ENCODE results near the gene IFT172.
A peak's percentile ranks its signal among the peaks of the same experiment; 100 is the strongest.

The IFT172 gene

DNA sequence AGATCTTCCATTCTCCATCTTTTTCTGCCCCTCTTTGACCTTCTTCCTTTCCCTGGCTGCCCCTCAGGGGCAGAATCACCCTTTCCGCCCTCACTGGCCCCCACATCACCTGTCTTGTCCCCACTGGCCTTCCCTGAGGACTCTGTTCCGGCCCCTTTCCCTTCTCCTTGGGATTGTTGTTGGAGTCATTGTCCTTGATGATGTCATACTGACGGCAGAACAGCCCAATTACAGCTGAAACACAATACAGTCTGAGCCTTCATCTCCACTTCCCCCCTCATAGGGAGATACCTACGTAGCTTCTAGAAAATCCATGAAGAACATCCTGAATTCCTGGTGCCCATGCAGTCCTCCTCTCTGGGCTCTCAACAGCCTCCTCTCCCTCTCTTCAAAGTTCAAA, 3.0 kb upstream of the IFT172 start:
- Histone ChIP-seq H3F3A (ENCODE audit: low read depth) (no peaks in the 10 kb centered on the region), H4K20me1 (ENCODE audit: insufficient read depth, low read length, poor library complexity, severe bottlenecking) (no peaks in the 10 kb centered on the region), H3K4me3 (ENCODE audit: low read length, poor library complexity, severe bottlenecking) (no peak overlapping the region), H3K4me1 (ENCODE audit: insufficient read depth, low read length, poor library complexity, severe bottlenecking) (peaks cover 7% of the 10 kb centered on the region), H3K79me2 (ENCODE audit: insufficient read depth, low read length) (no peaks in the 10 kb centered on the region), H3K4me2 (ENCODE audit: low read depth, low read length, poor library complexity, severe bottlenecking) (no peak overlapping the region), H3K9me3 (ENCODE audit: insufficient read depth, low read depth, low read length) (no peaks in the 10 kb centered on the region), H2AFZ (ENCODE audit: low read length) (no peak overlapping the region), H3K9me2 (replicated peaks; ENCODE audit: low read depth, low read length) (no peaks in the 10 kb centered on the region), H3K36me3 (ENCODE audit: insufficient read depth, low read length) (no peaks in the 10 kb centered on the region), H3K27me3 (ENCODE audit: insufficient read depth, low read length, poor library complexity, severe bottlenecking) (no peaks in the 10 kb centered on the region), H3K9ac (ENCODE audit: low read depth, low read length, poor library complexity, severe bottlenecking) (no peak overlapping the region)
- no peak for TF ChIP-seq CTCF (conservative IDR thresholded peaks at IDR 0.05; ENCODE audit: low read length)
- TF ChIP-seq EZH2phosphoT487 (IDR thresholded peaks at IDR 0.05; ENCODE audit: borderline replicate concordance): no peak

DNA sequence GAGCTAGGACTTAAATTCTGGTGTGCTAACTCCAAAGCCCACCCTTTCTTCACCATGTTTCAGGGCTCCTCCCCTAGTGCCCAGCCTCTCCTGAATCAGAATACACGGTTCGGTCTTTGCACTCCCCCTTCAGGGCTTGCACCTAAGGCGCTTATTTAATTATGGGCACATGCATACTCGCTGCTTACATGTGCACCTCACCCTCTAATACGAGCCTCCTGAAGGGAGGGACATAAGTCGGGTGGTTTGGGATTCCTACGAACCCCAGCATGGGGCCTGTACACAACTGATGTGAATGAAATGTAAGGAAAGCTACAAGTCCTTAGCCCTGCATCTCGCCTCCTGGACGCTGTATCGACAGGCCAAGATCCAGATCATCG, 435 bp downstream of the IFT172 start:
- H3K9me3 ChIP-seq (ENCODE audit: insufficient read depth, low read depth, low read length): no peaks in the 10 kb centered on the region
- no peaks in the 10 kb centered on the region for H3K27me3 ChIP-seq (ENCODE audit: insufficient read depth, low read length, poor library complexity, severe bottlenecking)
- H3K4me3 ChIP-seq (ENCODE audit: low read length, poor library complexity, severe bottlenecking): peak overlapping the region; percentile 79
- peak overlapping the region; percentile 87 for H2AFZ ChIP-seq (ENCODE audit: low read length)
- H3K36me3 ChIP-seq (ENCODE audit: insufficient read depth, low read length): no peaks in the 10 kb centered on the region
- H3K9me2 ChIP-seq (replicated peaks; ENCODE audit: low read depth, low read length): no peaks in the 10 kb centered on the region
- H3K79me2 ChIP-seq (ENCODE audit: insufficient read depth, low read length): no peaks in the 10 kb centered on the region
- no peaks in the 10 kb centered on the region for H3F3A ChIP-seq (ENCODE audit: low read depth)
- peak overlapping the region; percentile 59 for H3K9ac ChIP-seq (ENCODE audit: low read depth, low read length, poor library complexity, severe bottlenecking)
- peak overlapping the region; percentile 93 for H3K4me2 ChIP-seq (ENCODE audit: low read depth, low read length, poor library complexity, severe bottlenecking)
- peaks cover 7% of the 10 kb centered on the region for H3K4me1 ChIP-seq (ENCODE audit: insufficient read depth, low read length, poor library complexity, severe bottlenecking)
- TF ChIP-seq EZH2phosphoT487 (IDR thresholded peaks at IDR 0.05; ENCODE audit: borderline replicate concordance) (no peak), CTCF (conservative IDR thresholded peaks at IDR 0.05; ENCODE audit: low read length) (peak; percentile 36; the same call in 1 of the 2 replicates)
- no peaks in the 10 kb centered on the region for H4K20me1 ChIP-seq (ENCODE audit: insufficient read depth, low read length, poor library complexity, severe bottlenecking)

GRCh38 chr2:27485496-27485895, 4.0 kb downstream of the IFT172 start:
- peaks cover 7% of the 10 kb centered on the region for H3K4me1 ChIP-seq (ENCODE audit: insufficient read depth, low read length, poor library complexity, severe bottlenecking)
- no peak overlapping the region for H3K4me3 ChIP-seq (ENCODE audit: low read length, poor library complexity, severe bottlenecking)
- peak overlapping the region; percentile 19 for H3K9ac ChIP-seq (ENCODE audit: low read depth, low read length, poor library complexity, severe bottlenecking)
- H3F3A ChIP-seq (ENCODE audit: low read depth): no peaks in the 10 kb centered on the region
- TF ChIP-seq CTCF (conservative IDR thresholded peaks at IDR 0.05; ENCODE audit: low read length): no peak
- TF ChIP-seq EZH2phosphoT487 (IDR thresholded peaks at IDR 0.05; ENCODE audit: borderline replicate concordance): no peak
- no peaks in the 10 kb centered on the region for H3K9me3 ChIP-seq (ENCODE audit: insufficient read depth, low read depth, low read length)
- no peaks in the 10 kb centered on the region for H4K20me1 ChIP-seq (ENCODE audit: insufficient read depth, low read length, poor library complexity, severe bottlenecking)
- no peaks in the 10 kb centered on the region for H3K36me3 ChIP-seq (ENCODE audit: insufficient read depth, low read length)
- H2AFZ ChIP-seq (ENCODE audit: low read length): no peak overlapping the region
- H3K27me3 ChIP-seq (ENCODE audit: insufficient read depth, low read length, poor library complexity, severe bottlenecking): no peaks in the 10 kb centered on the region
- H3K79me2 ChIP-seq (ENCODE audit: insufficient read depth, low read length): no peaks in the 10 kb centered on the region
- H3K4me2 ChIP-seq (ENCODE audit: low read depth, low read length, poor library complexity, severe bottlenecking): no peak overlapping the region
- no peaks in the 10 kb centered on the region for H3K9me2 ChIP-seq (replicated peaks; ENCODE audit: low read depth, low read length)

Data from Loucy (cell line).